ENCODE measurements around the gene PNPLA3. TPM values are rescaled to one million over a fixed set of nuclear protein-coding genes. Genes with fewer than 3 reads are reported as not detected.

PNPLA3 gene
- total RNA-seq, 1 donor from 2014 or later, result 2.5 TPM

GRCh38 chr22:43948836-43949406 is 25.3 kb downstream of the PNPLA3 start:
- Mint-ChIP-seq H3K27me3 (ENCODE audit: low read depth) (no peaks in the 10 kb centered on the region), H3K36me3 (ENCODE audit: low read depth) (peaks cover 2% of the 10 kb centered on the region), H3K4me1 (ENCODE audit: low read depth) (peaks cover 1% of the 10 kb centered on the region), H3K4me3 (ENCODE audit: unreplicated experiment) (no peak overlapping the region), H3K9me3 (ENCODE audit: low read depth) (no peaks in the 10 kb centered on the region), H3K27ac (ENCODE audit: unreplicated experiment) (no peak overlapping the region)
- TF ChIP-seq CTCF (IDR thresholded peaks at IDR 0.05), result no peak
- peak; percentile 54 for DNase-seq (ENCODE audit: low spot score)

- H3K36me3 Mint-ChIP-seq (ENCODE audit: low read depth), result no peaks in the 10 kb centered on the region
- H3K4me1 Mint-ChIP-seq (ENCODE audit: low read depth), result peaks cover 17% of the 10 kb centered on the region
- peak overlapping the region; percentile 54 for H3K27ac Mint-ChIP-seq (ENCODE audit: unreplicated experiment)
- no peaks in the 10 kb centered on the region for H3K9me3 Mint-ChIP-seq (ENCODE audit: low read depth)
- no peak for TF ChIP-seq CTCF (IDR thresholded peaks at IDR 0.05)
- no peak for DNase-seq (ENCODE audit: low spot score)
- H3K27me3 Mint-ChIP-seq (ENCODE audit: low read depth), result no peaks in the 10 kb centered on the region
- H3K4me3 Mint-ChIP-seq (ENCODE audit: unreplicated experiment), result no peak overlapping the region
Measured at GRCh38 chr22:43951391-43951790, 27.8 kb downstream of the PNPLA3 start.

- peak; percentile 61 for DNase-seq (ENCODE audit: low spot score)
- no peak for TF ChIP-seq CTCF (IDR thresholded peaks at IDR 0.05)
- peaks cover 23% of the 10 kb centered on the region for H3K4me1 Mint-ChIP-seq (ENCODE audit: low read depth)
- no peak overlapping the region for H3K4me3 Mint-ChIP-seq (ENCODE audit: unreplicated experiment)
- H3K36me3 Mint-ChIP-seq (ENCODE audit: low read depth), result no peaks in the 10 kb centered on the region
- H3K27ac Mint-ChIP-seq (ENCODE audit: unreplicated experiment), result no peak overlapping the region
- no peaks in the 10 kb centered on the region for H3K27me3 Mint-ChIP-seq (ENCODE audit: low read depth)
- no peaks in the 10 kb centered on the region for H3K9me3 Mint-ChIP-seq (ENCODE audit: low read depth)
Measured at GRCh38 chr22:43951966-43952365, 28.4 kb downstream of the PNPLA3 start.

- TF ChIP-seq CTCF (IDR thresholded peaks at IDR 0.05), result no peak
- peak; percentile 11 for DNase-seq (ENCODE audit: low spot score)
- Mint-ChIP-seq H3K27ac (ENCODE audit: unreplicated experiment) (peak overlapping the region; percentile 94), H3K9me3 (ENCODE audit: low read depth) (no peaks in the 10 kb centered on the region), H3K4me1 (ENCODE audit: low read depth) (peaks cover 31% of the 10 kb centered on the region), H3K36me3 (ENCODE audit: low read depth) (no peaks in the 10 kb centered on the region), H3K27me3 (ENCODE audit: low read depth) (no peaks in the 10 kb centered on the region), H3K4me3 (ENCODE audit: unreplicated experiment) (peak overlapping the region; percentile 90)
Measured at GRCh38 chr22:43953988-43954785, 30.6 kb downstream of the PNPLA3 start.

- Mint-ChIP-seq H3K36me3 (ENCODE audit: low read depth) (no peaks in the 10 kb centered on the region), H3K27ac (ENCODE audit: unreplicated experiment) (peak within 1 kb of the TSS; percentile 94), H3K4me1 (ENCODE audit: low read depth) (peaks cover 31% of the 10 kb centered on the region), H3K9me3 (ENCODE audit: low read depth) (no peaks in the 10 kb centered on the region), H3K4me3 (ENCODE audit: unreplicated experiment) (peak within 1 kb of the TSS; percentile 90), H3K27me3 (ENCODE audit: low read depth) (no peaks in the 10 kb centered on the region)
- DNase-seq (ENCODE audit: low spot score), result peak; percentile 94
- peak; percentile 47 for TF ChIP-seq CTCF (IDR thresholded peaks at IDR 0.05)
Measured at GRCh38 chr22:43955040-43955882, 31.7 kb downstream of the PNPLA3 start, which contains the start of gene SAMM50. SAMM50 (plus strand) TSS chr22:43955442; CDS start chr22:43955578, 136 bp downstream.

All from chondrocyte (in vitro differentiated cells).